GM21825 (cell line): Measurements from ENCODE around the gene P4HA2.

Source experiments
- ATAC-seq: cut with Tn5 transposase; IDR thresholded peaks from one replicate; pipeline ENCODE4 v1.9.1; 2021; ENCODE audit warnings: mild to moderate bottlenecking, moderate library complexity; ENCODE audit not compliant: unreplicated experiment

P4HA2 gene

DNA sequence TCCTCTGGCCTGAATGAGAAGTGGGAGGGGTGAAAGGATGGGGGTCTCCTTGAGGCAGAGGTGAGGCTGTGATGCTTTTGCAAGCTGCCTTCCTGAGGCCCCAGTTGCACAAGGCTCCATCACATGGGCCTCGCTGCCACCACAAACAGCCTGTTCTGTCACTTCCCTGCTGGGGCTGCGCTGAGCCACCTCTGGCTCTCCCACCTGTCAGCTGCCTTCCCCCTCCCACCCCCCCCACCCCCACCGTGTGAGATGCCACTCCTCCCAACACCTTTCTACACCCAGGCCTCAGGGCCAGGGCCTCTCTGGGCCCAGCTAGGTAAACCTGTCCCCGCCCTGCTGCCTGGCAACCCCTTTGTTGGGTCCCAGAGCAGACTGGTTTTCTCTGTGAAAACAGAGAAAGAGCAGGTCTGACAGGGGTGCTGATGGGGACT, 25.4 kb upstream of the P4HA2 start:
- ATAC-seq = no peak

- ATAC-seq = no peak
Measured at GRCh38 chr5:132251220-132251725, 23.6 kb upstream of the P4HA2 start.

DNA sequence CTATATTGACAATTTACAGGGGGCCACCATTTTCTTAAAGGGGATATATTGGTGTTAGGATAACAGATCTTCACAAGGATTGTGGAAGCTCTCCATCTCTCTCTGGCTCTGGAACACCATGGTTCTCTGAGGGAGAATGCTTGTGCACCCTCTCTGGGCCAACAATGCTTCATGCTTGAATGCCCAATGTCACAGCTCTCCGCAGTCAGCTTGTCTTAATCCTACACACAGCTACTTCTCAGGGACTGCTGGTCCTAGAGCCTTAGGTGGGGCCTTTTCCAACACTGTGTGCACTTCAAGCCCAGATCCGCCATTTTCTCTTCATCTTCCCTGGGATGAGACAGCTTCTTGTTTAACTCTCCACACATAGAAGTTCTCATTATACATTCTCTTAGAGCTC, 22.9 kb upstream of the P4HA2 start:
- ATAC-seq = no peak

DNA sequence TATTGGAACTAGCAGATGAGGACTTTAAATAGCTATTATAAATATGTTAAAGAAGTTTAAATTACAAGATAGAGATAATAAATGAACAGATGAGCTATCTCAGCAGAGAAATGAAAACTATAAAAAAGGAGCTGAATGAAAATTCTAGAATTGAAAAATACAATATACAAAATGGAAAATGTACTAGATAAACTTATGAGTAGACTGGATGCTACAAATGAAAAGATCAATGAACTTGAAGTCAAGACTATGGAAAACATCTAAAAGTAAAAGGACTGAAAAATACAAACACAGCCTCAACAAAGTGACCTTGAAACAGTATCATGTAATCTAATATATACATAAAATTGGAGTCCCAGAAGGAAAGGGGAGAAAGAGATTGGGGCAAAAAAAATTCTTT, 19.2 kb upstream of the P4HA2 start:
- no peak for ATAC-seq

DNA sequence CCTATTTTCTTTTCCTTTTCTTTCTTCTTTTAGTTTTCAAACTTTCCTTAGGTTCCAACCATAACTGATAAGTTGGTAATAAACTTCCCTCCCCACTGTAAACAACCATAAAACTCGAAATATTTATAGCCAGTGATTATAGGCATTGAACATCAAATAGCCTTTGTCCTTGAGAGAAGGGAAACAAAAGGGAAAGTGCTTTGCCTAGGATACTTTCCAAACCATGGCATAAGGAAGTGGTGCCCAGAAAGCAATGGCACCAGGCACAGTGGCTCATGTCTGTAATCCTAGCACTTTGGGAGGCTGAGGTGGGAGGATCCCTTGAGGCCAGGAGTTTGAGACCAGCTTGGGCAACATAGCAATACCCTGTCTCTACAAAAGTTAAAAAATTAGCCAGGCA, 17.9 kb upstream of the P4HA2 start:
- no peak for ATAC-seq

DNA sequence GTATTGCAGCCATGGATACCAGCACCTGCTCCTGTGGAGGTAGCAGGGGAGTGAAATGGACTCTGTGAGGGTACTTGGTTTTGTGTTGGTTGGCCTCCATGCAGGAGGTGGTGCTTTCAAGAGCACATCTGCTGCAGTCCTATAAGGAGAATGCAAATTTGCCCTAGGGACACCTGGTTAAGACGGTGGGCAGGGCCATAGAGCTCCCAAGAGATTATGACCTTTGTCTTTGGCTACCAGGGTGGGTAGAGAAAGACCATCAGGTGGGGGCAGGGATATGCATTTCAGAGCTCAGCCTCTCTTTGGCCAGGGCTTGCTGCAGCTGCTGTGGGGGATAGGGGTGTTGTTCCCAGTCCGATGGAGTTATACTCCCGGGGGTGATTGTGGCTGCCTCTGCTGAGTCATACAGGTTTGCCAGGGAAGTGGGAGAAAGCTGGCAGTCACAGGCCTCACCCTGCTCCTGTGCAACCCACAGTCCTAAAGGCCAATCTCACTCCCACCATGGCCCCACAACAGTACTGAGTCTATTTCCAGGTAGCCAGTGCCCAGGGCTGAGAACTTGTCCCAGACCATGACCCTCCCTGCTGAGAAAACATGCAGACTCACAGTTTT, 15.8 kb upstream of the P4HA2 start:
- ATAC-seq = no peak

- ATAC-seq = no peak
Measured at GRCh38 chr5:132239776-132240175, 12.1 kb upstream of the P4HA2 start.

GRCh38 chr5:132238901-132239500, 11.3 kb upstream of the P4HA2 start:
- no peak for ATAC-seq

DNA sequence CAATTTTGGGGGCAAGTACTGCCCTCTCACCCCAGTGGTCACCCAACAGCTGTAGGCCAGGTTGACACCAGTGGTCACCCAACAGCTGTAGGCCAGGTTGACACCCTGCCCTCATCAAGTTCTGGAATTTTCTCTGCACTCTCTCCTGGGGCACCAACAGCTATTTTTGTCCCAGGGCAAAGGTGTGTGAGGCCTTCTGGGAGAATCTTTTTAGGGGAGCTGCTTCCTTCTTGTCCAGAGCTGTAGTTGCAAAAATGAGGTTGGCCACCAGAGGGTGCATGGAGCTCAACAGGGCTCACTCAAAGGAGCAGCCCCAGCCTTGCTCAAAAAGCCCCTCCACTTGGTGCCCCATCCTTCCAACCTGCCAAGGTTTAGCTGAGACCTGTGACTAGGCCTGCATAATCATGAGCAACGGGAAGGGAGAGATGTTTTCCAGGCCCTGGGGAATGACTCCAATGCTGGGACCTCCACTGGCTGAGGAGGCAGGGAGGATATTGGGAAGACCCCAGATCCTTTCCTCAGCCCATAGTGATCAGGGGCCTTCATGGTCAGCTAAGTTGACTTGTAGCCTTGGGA, 10.6 kb upstream of the P4HA2 start:
- ATAC-seq = peak; percentile 64

DNA sequence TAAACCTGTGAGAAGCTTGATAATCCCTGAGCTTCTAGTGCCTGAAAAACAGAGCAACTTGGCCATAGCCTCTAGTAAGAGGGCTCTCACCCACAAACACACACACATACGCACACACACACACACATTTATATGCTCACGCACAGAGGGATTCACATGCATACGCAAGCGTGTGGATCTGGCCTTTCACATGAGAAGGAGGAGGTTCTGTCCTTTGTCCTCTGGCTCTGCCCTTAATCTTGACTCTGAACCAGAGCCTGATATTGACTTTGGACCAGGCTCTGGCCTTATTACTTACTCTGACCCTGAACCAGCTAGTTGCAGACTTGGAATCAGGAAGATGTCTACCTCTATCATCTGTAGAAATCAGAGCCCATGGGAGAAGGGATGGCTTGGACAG, 10.0 kb upstream of the P4HA2 start:
- no peak for ATAC-seq

DNA sequence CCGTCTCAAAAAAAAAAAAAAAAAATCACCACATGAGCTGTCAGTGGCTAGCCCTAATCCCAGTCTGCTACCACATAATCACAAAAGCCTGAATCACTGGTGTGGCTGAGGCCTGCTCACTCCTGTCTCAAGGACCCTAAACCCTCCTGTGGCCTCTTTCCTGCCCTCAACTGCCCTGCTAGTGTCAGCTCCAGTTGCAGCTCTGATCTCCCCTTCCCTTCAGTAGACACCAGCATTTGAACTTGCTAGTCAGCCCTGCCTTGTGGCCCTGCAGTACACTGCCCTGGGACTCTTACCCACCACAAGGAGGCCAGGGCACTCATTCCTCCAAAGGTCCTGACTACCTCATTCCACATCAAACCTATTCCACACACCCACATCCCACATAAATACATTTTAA, 9.5 kb upstream of the P4HA2 start:
- no peak for ATAC-seq

DNA sequence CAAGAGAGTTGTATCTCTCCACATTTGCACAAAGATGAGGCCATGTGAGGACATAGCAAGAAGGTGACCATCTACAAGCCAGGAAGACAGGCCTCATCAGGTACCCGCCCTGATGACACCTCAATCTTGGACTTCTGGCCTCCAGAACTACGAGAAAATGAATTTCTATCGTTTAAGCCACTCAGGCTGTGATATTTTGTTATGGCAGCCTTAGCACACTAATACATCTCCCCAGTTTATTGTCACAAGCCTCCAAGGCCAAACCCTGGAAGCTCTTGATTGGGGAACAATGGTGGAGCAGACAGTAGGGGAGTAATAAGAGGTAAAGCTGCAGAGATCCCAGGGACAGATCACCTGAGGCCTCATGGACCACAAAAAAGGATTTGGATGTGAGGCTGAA, 7.7 kb upstream of the P4HA2 start:
- no peak for ATAC-seq

DNA sequence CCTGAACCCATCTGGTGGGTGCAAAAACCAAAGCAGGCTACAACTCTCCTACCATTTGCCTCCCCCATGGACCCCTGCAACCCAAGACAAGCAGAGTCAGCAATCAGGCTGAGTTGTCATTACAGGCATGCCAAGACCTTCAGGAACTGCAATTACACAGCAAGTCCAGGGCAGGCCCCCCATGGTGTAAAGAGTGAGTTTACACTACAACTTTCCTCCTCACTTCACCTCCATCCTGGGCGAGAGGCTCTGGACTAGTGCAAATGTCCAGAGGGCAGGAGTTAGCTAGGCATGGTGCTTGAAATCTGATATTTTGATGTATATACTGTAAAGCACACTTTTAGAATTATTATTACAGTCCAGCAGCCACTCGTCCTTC, 7.0 kb upstream of the P4HA2 start:
- ATAC-seq = no peak

DNA sequence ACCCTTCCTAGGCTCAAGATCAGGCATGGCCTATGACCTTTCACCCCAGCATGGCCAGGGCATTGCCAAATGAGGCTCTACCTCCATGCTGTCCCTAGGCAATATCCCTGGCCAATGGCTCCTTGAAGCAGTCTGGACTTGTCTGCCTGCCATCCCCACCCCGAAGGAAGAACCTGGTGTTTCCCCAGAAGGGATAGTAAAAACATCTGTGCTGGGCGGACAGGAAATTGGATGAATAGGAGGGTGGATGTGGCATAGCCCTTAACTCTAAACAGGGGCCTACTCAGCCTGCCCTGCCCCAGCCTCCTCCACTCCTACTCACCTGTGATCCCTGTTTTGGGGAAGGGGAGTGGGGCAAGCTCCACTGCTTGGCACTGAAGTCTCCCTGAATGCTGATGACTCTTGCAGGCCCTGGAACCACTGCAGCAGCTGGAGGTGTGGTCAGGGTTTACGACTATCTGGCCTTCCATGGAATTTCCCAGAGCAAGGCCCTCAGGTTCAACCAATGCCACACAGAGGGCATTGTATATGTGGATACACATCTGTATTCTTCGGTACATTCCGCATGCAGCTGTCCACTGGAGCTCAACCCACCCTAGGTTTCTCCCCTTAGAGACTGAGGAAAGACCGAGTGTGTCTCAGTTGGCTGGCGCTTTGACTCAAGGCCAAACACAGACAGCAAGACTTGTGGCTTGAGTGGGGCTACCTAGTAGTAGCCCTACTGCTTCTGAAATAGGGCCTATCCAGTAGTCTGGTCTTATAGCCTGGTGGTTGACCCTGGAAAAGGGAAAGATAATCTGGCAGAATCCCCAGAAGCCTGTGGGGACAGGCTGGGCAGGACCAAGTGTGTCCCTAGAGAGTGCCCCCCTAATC, 6.4 kb upstream of the P4HA2 start:
- no peak for ATAC-seq

- ATAC-seq = no peak
Measured at GRCh38 chr5:132233081-132233480, 5.4 kb upstream of the P4HA2 start.

DNA sequence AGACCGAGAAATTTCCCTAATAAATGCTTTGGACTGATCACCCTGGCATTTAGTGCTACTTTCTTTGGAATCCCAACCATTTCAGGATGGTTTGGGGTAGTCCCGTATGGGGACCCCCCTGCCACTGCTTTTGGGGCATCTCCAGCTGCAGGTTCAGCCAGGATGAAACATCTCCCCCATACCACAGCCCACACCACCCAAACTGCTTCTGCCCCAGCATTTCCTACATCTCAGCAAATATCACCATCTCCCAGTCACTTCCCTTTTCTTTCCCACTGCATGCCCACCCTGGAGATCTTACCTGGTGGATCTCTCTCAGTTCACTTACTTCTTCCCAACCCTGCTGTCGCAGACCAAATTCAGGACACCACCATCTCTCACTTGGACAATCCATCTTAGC, 4.8 kb upstream of the P4HA2 start:
- no peak for ATAC-seq

DNA sequence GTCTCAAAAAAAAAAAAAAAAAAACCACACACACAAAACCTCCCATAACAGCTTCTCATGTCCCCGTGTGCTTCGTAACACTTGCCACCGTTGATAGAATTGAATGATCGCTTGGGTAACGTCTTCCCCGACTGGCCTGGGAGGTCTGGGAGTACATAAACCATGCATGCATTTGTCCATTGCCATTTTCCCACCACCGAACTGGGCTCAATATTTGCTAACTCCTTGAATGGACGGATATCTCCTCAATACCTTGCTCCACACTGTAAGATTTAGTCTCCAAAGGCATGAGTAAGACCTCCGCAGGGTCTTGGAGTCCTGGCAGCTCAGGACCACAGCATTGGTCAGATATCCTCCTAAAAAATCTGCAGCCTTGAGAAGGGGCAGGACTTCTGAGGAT, 3.2 kb upstream of the P4HA2 start:
- no peak for ATAC-seq

DNA sequence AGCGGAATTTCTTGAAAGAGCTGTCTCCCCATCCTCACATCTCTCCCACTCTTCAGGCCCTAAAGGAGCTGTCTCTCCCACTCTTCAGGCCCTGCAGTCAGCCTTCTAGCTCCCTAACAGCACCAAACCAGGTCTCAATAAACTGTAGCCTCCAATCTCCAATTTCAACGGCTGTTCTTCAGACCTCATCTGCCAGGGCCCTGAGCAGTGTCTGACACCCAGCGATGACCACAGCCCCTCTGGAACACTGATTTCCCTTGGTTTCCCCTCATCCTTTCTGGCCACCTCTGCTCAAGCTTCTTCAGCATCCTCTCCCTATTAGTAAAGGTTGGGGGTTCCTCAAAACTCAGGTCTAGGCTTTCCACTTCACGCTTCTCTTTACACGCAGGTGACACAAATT, 1.6 kb upstream of the P4HA2 start:
- ATAC-seq = no peak

GRCh38 chr5:132228241-132229035, 785 bp upstream of the P4HA2 start:
- ATAC-seq = no peak

GRCh38 chr5:132227235-132227484, 493 bp downstream of the P4HA2 start:
- no peak for ATAC-seq
